Activated CD4-positive, alpha-beta T cell treated with anti-CD3 and anti-CD28 coated beads, Interleukin-2, amount 10 ng/mL, durations not matched to agents 24 days and 14 days (primary cell): Measurements from ENCODE around the gene UGT1A4. TPM values are rescaled to one million over a fixed set of nuclear protein-coding genes. Genes with fewer than 3 reads are reported as not detected.

Source experiments
- DNase-seq: peaks from one replicate; pipeline ENCODE4 v3.0.0; 2022
- H3K27ac Mint-ChIP-seq: one replicate; pipeline ENCODE4 v1.8.0; 2022; ENCODE audit warnings: mild to moderate bottlenecking, mixed read lengths
- H3K27me3 Mint-ChIP-seq: one replicate; pipeline ENCODE4 v1.8.0; 2022; ENCODE audit warnings: mixed read lengths
- H3K36me3 Mint-ChIP-seq: one replicate; pipeline ENCODE4 v1.8.0; 2022; ENCODE audit warnings: low read depth, mild to moderate bottlenecking, mixed read lengths
- H3K4me1 Mint-ChIP-seq: one replicate; pipeline ENCODE4 v1.8.0; 2021; ENCODE audit warnings: mixed read lengths
- H3K4me3 Mint-ChIP-seq: one replicate; pipeline ENCODE4 v1.8.0; 2022; ENCODE audit warnings: mild to moderate bottlenecking, moderate library complexity, mixed read lengths
- H3K9me3 Mint-ChIP-seq: one replicate; pipeline ENCODE4 v1.8.0; 2021; ENCODE audit warnings: mixed read lengths
- intact Hi-C: fragments of 100-400 bp; cut with micrococcal nuclease; formaldehyde crosslinking; loops from one replicate; pipeline ENCODE4 v1.15.1; 2023
- total RNA-seq: library from RNA; stranded (reverse); gene quantifications from 2 replicates; pipeline ENCODE4 v1.2.3, GENCODE V29; 2022

Gene UGT1A4
- total RNA-seq, 1 donor from 2014 or later = not detected

DNA sequence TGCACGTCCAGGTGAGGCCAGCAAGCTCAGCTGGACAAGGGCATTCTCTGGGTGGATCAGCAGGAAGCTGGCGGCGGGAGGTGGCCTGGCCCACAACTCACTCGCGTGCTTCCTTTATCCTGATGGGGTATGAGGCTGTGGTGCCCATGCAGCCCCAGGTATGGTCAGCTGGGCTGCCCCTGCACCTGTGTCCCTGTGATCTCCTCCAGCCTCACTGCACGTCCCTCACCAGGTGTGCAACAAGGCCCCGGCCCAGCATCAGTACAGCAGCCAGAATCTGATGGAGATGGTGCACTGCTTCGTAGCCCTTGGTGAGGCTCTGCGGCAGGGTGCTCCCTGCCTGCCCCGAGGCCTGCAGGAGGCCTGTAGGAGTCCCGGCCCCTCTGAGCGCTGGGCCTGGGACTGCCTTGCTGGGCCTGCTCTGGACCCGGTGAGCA lies 77.2 kb downstream of the UGT1A4 start:
- no peaks in the 10 kb centered on the region for H3K4me1 Mint-ChIP-seq
- intact Hi-C loops = no loop called here
- H3K9me3 Mint-ChIP-seq = no peaks in the 10 kb centered on the region
- no peak overlapping the region for H3K4me3 Mint-ChIP-seq
- H3K27ac Mint-ChIP-seq = no peak overlapping the region
- no peaks in the 10 kb centered on the region for H3K36me3 Mint-ChIP-seq
- H3K27me3 Mint-ChIP-seq = no peaks in the 10 kb centered on the region
- no peak for DNase-seq

DNA sequence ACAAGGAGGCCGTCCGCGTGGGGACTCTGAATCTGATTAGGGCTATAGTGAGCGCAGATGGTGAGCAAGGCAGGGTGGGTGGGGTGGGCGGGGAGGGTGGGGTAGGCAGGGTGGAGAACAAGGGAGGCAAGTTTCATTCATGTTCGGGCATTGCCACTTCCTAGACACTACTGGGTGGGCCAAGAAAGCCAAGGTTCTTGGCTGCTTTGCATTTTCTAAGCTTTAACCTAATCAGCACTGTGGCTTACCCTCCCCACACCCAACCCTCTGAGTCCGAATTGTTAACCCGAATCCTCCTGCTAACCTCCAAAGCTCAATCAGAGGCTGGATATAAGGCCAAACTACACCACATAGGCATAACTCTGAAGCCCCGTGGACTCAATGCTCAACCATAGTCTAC lies 77.7 kb downstream of the UGT1A4 start:
- Mint-ChIP-seq H3K4me3 (no peak overlapping the region), H3K36me3 (no peaks in the 10 kb centered on the region), H3K27me3 (no peaks in the 10 kb centered on the region), H3K27ac (no peak overlapping the region), H3K4me1 (no peaks in the 10 kb centered on the region), H3K9me3 (no peaks in the 10 kb centered on the region)
- intact Hi-C loops = no loop called here
- DNase-seq = no peak

DNA sequence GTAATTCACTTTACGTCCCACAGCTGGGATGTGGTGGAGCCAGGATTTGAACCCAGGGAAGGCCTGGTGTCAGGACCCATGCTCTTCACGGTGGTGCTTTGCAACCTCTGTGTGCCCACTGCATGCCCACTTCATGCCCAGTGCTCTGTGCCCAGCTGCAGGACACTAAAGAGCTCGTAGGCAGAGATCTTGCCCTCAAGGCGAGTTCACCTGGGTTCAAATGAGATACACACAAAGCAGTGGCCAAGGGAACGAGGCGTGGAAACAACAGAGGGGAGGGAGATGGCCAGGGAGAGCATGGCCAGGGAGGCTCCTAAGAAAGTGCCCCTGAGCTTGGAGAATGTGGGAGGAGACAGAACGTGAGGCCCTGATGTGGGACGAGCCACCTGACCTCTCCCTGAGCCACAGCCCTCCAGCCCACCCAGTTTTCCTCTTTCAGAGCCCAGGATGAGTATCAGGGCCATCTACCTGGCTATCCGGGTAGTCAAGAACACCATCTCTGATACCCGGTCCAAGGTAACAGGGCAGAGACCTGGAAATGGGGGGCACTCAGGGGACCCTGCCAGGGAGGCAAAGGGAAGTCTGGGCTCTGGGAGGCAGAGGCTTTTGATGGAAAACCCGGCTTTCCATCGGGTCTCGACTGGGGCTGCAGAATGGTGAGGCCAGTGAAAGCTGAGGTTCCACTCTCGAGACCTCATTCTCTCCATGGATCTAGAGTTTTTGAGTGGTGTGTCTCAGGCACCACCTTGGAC lies 80.0 kb downstream of the UGT1A4 start:
- H3K4me3 Mint-ChIP-seq = no peak overlapping the region
- intact Hi-C loops = no loop called here
- no peaks in the 10 kb centered on the region for H3K9me3 Mint-ChIP-seq
- H3K36me3 Mint-ChIP-seq = no peaks in the 10 kb centered on the region
- H3K27me3 Mint-ChIP-seq = no peaks in the 10 kb centered on the region
- H3K4me1 Mint-ChIP-seq = no peaks in the 10 kb centered on the region
- H3K27ac Mint-ChIP-seq = no peak overlapping the region
- DNase-seq = no peak

DNA sequence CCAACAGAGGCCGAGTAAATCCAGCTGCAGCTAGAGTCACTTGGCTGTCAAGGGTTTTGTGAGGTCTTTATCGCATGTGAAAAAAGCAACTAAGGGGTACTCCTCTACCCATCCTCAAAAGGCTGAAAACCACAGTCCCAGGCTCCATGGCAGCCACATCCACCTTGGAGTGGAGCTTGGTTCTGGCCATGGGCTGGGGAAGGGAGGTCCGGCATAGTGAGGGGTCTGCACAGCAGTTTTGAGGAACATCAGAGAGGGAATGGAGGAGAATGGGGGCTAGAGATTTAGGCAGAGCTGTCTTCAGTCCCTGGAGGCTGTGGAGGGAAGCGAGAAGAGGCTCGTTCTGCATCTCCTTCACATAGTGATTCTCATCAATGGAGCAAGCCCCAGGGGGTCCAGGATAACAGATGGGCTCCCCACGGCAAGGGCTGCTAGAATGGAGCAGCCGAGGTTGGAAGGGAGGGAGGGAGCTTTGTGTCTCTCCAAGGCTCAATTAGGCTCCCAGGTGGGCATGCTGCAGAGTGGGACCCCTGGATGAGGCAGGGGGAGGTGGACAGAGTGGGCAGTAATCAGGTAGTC lies 80.6 kb downstream of the UGT1A4 start:
- no peak for DNase-seq
- H3K36me3 Mint-ChIP-seq = no peaks in the 10 kb centered on the region
- H3K27me3 Mint-ChIP-seq = no peaks in the 10 kb centered on the region
- H3K27ac Mint-ChIP-seq = no peak overlapping the region
- H3K9me3 Mint-ChIP-seq = no peaks in the 10 kb centered on the region
- no peak overlapping the region for H3K4me3 Mint-ChIP-seq
- intact Hi-C loops = no loop called here
- no peaks in the 10 kb centered on the region for H3K4me1 Mint-ChIP-seq

GRCh38 chr2:233799716-233800115 lies 81.2 kb downstream of the UGT1A4 start:
- intact Hi-C loops = no loop called here
- Mint-ChIP-seq H3K27me3 (no peaks in the 10 kb centered on the region), H3K36me3 (no peaks in the 10 kb centered on the region), H3K27ac (no peak overlapping the region), H3K4me3 (no peak overlapping the region), H3K9me3 (no peaks in the 10 kb centered on the region), H3K4me1 (no peaks in the 10 kb centered on the region)
- DNase-seq = no peak

DNA sequence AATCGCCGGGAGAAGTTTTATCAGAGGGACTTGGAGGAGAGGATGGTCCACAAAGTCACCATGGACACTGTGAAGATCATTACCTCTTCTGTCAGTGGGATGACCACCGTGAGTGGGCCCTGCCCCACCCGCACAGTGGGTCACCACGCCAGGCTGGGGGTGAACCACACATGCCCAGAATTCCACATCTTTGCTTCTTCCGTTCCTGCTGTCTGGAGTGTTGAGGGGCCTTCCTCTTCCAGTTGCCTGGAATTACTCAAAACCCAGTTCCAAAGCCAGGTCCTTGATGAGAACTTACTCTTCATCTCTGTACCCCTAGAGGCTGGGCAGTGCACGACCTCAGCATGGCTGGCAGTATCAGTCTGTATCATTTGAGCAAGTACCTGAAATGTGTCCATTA lies 81.7 kb downstream of the UGT1A4 start:
- DNase-seq = no peak
- Mint-ChIP-seq H3K27ac (no peak overlapping the region), H3K4me3 (no peak overlapping the region), H3K27me3 (peaks cover 2% of the 10 kb centered on the region), H3K36me3 (no peaks in the 10 kb centered on the region), H3K9me3 (no peaks in the 10 kb centered on the region), H3K4me1 (no peaks in the 10 kb centered on the region)
- intact Hi-C loops = no loop called here

DNA sequence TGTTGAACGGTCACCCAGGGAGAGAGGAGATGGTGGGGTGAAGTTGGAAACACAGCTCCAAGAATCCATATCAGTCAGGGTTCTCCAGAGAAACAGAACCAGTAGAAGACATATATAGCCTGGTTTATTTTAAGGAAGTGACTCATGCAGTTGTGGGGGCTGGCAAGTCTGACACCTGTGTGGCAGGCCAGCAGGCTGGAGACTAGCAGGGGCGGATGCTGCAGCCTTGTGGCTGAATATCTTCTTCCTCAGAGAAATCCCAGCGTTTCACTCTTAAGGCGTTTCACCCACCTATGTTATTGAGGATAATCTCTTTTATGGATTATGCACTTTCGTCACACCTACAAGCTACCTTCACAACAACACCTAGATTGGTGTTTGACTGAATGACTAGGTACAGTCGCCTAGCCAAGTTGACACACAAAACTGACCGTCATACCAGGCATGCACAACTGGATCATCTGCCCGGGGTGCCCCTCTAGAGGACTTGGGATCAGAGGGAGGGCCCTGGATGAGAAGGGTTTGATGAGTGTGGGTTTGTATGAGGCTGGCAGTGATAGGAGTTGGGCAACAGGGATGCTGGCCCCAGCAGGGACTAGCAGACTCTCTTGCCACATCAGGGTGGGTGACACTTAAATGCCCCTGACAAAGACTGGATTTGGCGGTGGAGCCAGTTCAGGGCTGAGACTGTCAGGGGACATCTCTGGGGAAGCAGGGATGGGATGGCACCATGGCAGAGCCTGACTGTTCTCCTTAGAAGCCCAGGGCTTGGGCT lies 83.0 kb downstream of the UGT1A4 start:
- H3K27me3 Mint-ChIP-seq = peaks cover 2% of the 10 kb centered on the region
- H3K9me3 Mint-ChIP-seq = no peaks in the 10 kb centered on the region
- H3K4me1 Mint-ChIP-seq = no peaks in the 10 kb centered on the region
- no peak overlapping the region for H3K27ac Mint-ChIP-seq
- no peaks in the 10 kb centered on the region for H3K36me3 Mint-ChIP-seq
- intact Hi-C loops = no loop called here
- H3K4me3 Mint-ChIP-seq = no peak overlapping the region
- DNase-seq = no peak

GRCh38 chr2:233802132-233802815 lies 83.7 kb downstream of the UGT1A4 start:
- DNase-seq = no peak
- Mint-ChIP-seq H3K27ac (no peak overlapping the region), H3K4me3 (no peak overlapping the region), H3K4me1 (no peaks in the 10 kb centered on the region), H3K27me3 (peaks cover 2% of the 10 kb centered on the region), H3K9me3 (no peaks in the 10 kb centered on the region), H3K36me3 (no peaks in the 10 kb centered on the region)
- intact Hi-C loops = no loop called here

DNA sequence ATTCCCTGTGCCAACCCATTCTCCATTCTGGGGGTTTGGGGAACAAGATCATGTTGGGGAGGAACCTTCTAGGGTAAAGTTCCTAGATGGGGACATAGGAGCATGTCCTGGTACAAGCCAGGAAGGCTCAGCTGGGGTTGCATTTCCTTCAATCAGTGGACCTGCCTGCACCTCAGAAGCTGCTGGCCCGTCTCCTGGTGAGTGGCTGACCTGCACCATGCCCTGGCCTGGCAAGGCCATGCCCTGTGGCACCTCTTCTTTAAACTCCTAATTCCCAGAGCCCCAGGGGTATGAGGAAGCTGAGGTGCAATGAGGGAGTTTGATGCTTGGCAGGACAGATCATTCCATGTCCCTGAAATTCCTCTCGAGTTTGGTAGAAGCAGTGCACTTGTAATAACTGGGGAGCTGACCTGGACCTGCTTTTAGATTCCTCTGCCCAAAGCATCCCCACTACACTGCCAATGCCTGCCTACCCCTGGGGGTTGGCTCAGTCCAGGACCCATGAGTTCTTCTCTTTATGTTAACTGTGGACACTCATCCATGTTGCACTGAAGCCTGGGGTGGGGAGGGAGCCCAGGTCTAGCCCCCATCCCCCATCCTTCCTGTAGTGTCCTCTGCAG lies 84.9 kb downstream of the UGT1A4 start:
- no peak for DNase-seq
- Mint-ChIP-seq H3K9me3 (no peaks in the 10 kb centered on the region), H3K4me1 (no peaks in the 10 kb centered on the region), H3K36me3 (no peaks in the 10 kb centered on the region), H3K27me3 (peaks cover 2% of the 10 kb centered on the region), H3K27ac (no peak overlapping the region), H3K4me3 (no peak overlapping the region)
- intact Hi-C loops = no loop called here

DNA sequence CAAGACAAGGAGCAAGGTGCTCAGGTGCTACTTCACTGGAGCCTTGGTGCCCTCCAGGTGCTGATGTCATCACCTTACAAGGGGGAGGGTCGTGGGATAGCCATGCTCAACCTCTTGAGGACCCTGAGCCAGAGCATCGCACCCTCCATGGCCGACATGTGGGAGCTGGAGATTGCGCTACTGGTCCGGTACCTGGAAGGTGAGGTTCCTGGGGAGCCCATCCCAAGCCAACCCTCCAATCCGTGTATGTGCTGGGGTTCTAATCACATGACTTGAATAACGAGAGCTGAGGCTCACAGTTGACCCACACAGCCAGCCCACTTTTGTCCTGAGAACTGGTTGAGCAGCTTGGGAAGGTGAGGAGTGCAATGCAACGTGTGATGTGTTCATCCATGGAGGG lies 85.5 kb downstream of the UGT1A4 start:
- intact Hi-C loops = no loop called here
- Mint-ChIP-seq H3K27ac (no peak overlapping the region), H3K9me3 (no peaks in the 10 kb centered on the region), H3K4me1 (no peaks in the 10 kb centered on the region), H3K36me3 (no peaks in the 10 kb centered on the region), H3K4me3 (no peak overlapping the region), H3K27me3 (peaks cover 2% of the 10 kb centered on the region)
- DNase-seq = no peak

DNA sequence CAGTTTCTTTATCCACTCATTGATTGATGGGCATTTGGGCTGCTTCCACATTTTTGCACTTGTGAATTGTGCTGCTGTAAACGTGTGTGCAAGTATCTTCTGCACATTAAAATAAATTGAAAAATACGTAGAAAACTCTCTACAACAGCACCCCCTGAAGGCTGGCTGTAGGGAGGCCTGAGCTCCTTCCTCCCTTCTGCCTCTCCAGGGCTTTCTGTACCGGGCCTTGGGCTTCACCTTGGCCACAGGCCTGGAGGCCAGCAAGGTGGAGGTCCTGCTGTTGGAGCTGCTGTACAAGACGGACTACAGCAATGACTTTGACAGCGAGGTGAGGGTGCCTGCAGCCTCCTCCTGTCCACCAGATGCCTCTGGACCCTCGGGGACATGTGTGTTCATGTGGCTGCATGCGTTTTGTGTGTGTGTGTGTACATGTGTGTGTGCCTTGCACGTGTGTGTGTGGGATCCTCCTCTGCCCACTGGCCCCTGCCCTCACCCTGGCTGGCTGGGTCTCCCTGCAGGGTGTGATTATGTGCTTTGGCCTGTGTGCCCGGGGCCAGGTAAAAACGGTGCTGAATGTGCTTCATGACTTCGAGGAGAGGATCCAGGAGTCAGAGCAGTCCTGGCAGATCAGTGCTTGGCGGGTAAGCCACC lies 88.8 kb downstream of the UGT1A4 start:
- H3K4me3 Mint-ChIP-seq = no peak overlapping the region
- no peak overlapping the region for H3K27ac Mint-ChIP-seq
- H3K9me3 Mint-ChIP-seq = no peaks in the 10 kb centered on the region
- no peaks in the 10 kb centered on the region for H3K4me1 Mint-ChIP-seq
- intact Hi-C loops = no loop called here
- H3K27me3 Mint-ChIP-seq = peaks cover 4% of the 10 kb centered on the region
- H3K36me3 Mint-ChIP-seq = no peaks in the 10 kb centered on the region
- no peak for DNase-seq

DNA sequence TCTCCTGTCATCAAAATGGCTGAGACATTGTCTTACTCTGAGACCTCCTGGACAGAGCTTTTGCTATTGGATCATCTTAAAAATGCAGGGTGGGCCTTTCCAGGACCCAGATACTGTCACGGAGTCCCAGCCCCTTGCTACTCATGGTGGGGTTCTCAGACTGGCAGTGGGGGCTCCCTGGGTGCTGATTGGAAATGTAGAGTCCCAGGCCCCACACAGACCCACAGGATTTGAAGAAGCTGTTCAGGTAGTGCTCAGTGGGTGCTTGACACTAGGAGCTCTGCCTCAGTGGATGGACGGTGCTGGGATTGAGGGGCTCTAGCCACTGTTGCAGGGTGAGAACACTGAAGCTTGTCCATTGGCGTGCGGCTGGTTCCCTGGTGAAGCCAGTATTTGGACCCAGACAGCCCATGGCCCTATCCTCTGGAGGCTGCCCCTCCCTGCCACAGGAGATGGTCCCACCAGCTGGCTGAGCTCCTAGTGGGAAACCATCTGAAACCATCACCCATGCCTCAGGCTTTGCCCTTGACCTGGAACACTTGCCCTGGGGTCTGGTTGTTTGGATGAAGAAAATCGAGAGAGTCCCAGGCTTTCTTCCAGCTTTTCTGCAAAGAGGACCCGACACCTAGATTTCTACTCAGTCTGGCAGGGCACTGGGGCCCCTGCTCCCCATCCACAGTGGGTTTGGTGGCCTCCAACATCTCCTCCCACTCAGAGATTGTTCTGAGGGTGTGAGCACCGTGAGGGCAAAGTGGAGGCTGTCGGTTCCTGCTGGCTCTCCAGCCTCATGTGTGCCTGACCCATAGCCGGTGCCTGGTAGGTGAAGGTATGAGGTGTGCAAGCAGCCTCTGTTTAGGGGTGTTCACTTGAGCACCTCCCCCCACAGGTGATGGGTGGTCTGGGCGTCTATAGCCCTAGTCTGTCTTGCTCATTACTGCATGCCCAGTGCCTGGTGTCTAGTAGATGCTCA lies 89.7 kb downstream of the UGT1A4 start:
- H3K9me3 Mint-ChIP-seq = no peaks in the 10 kb centered on the region
- no peaks in the 10 kb centered on the region for H3K36me3 Mint-ChIP-seq
- peaks cover 4% of the 10 kb centered on the region for H3K27me3 Mint-ChIP-seq
- no peak overlapping the region for H3K4me3 Mint-ChIP-seq
- H3K27ac Mint-ChIP-seq = no peak overlapping the region
- no peak for DNase-seq
- no peaks in the 10 kb centered on the region for H3K4me1 Mint-ChIP-seq
- intact Hi-C loops = no loop called here
